Activated CD4-positive, alpha-beta T cell treated with anti-CD3 and anti-CD28 coated beads for 36 hours (primary cell): Measurements from ENCODE around the gene TXNDC12. TPM values are rescaled to one million over a fixed set of nuclear protein-coding genes. Genes with fewer than 3 reads are reported as not detected.

ENCODE experiments used
- ATAC-seq: fragments of 200-7000 bp; cut with Tn5 transposase; one replicate; pipeline ENCODE4 v1.10.0; 2021; ENCODE audit warnings: mild to moderate bottlenecking, moderate library complexity
- CTCF ChIA-PET: fragments of 350-600 bp; sonication (Branson Sonifier 250); formaldehyde crosslinking; loops from one replicate; lab custom pipeline; 2021; ENCODE audit warnings: antibody characterized with exemption; lab: Charles Lee
- POLR2A ChIA-PET: fragments of 350-600 bp; sonication (Branson Sonifier 250); formaldehyde crosslinking; loops from one replicate; lab custom pipeline; 2021; ENCODE audit warnings: antibody characterized with exemption, inconsistent platforms; lab: Charles Lee
- DNase-seq: peaks from one replicate; pipeline ENCODE4 v3.0.0-alpha.2; 2020
- H3K27ac Mint-ChIP-seq: one replicate; pipeline ENCODE4 v1.8.0; 2021; ENCODE audit warnings: mixed read lengths
- H3K27me3 Mint-ChIP-seq: one replicate; pipeline ENCODE4 v1.8.0; 2021; ENCODE audit warnings: mixed read lengths
- H3K36me3 Mint-ChIP-seq: one replicate; pipeline ENCODE4 v1.8.0; 2021; ENCODE audit warnings: low read depth, mixed read lengths
- H3K4me1 Mint-ChIP-seq: one replicate; pipeline ENCODE4 v1.8.0; 2021; ENCODE audit warnings: mixed read lengths
- H3K4me3 Mint-ChIP-seq: one replicate; pipeline ENCODE4 v1.8.0; 2021; ENCODE audit warnings: mild to moderate bottlenecking, moderate library complexity, mixed read lengths
- H3K9me3 Mint-ChIP-seq: one replicate; pipeline ENCODE4 v1.8.0; 2021; ENCODE audit warnings: low read depth, mixed read lengths
- intact Hi-C, 2 experiments: fragments of 100-400 bp; cut with DNase I in 1 of 2; cut with micrococcal nuclease in 1 of 2; formaldehyde crosslinking; loops; one replicate each; pipeline versions ENCODE4 v1.14.2 to v1.15.1; 2022 to 2024; cut with DNase I, micrococcal nuclease
- total RNA-seq, 2 experiments: library from RNA; stranded (reverse); gene quantifications; one replicate each; pipeline ENCODE4 v1.2.3, GENCODE V29; 2021

The TXNDC12 gene
- total RNA-seq, 2 experiments from 2014 or later = 21.9 to 31.5 TPM

DNA sequence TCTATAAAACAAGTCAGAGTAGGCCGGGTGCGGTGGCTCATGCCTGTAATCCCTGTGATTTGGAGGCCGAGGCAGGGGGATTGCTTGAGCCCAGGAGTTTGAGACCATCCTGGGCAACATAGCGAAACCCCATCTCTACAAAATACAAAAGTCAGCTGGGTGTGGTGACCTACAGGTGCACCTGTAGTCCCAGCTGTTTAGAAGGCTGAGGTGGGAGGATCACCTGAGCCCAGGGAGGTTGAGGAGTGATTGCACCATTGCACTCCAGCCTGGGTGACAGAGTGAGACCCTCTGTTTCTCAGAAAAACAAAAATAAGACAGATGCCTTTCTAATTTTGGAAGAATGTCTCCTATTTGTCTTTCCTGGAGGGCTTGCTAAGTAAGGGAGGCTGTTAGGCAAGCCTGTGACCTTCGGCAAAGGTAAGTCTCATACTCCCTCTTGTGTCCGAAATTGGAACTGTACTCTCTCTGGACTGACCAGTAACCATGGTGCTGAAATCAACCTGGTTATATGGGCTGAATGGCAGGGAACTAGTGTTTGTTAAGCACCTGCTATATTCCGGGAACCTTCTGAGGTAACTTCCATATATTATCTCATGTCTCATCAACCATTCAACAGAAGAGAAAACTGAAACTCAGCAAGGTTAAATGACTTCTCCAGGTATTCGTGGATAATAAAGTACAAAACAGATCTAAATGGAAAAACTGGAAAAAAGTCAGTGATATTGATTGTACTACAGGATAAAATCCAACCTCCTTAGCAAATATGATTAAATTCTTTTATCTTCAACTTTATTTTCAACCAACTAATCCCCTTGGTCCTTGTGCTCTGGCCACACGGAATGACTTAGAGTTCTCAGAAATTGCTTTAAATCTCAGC lies 52.7 kb downstream of the TXNDC12 start:
- H3K27ac Mint-ChIP-seq = no peak overlapping the region
- H3K4me3 Mint-ChIP-seq = no peak overlapping the region
- H3K36me3 Mint-ChIP-seq = no peaks in the 10 kb centered on the region
- peaks cover 14% of the 10 kb centered on the region for H3K27me3 Mint-ChIP-seq
- CTCF ChIA-PET = interaction anchor here (0.6 to 2.2 kb wide), 5 partner anchors 61 to 256 kb away, joined by 3 to 28 read pairs (median 3); no protein-coding TSS in a partner anchor
- POLR2A ChIA-PET = no interaction called here
- intact Hi-C loops = loop anchor here (1.0 to 10.0 kb wide), 3 partner anchors 105 to 809 kb away; no protein-coding TSS in a partner anchor
- DNase-seq (peak; percentile 52), ATAC-seq (peak; percentile 95)
- H3K4me1 Mint-ChIP-seq = no peaks in the 10 kb centered on the region
- no peaks in the 10 kb centered on the region for H3K9me3 Mint-ChIP-seq

- intact Hi-C loops = no loop called here
- DNase-seq (no peak), ATAC-seq (no peak)
- Mint-ChIP-seq H3K9me3 (no peaks in the 10 kb centered on the region), H3K27ac (no peak overlapping the region), H3K27me3 (peaks cover 10% of the 10 kb centered on the region), H3K4me1 (no peaks in the 10 kb centered on the region), H3K36me3 (no peaks in the 10 kb centered on the region), H3K4me3 (no peak overlapping the region)
- ChIA-PET CTCF (interaction anchor here (0.8 to 2.3 kb wide), 3 partner anchors 10 to 191 kb away, joined by 4 to 23 read pairs (median 5); no protein-coding TSS in a partner anchor), POLR2A (interaction anchor here (0.6 to 1.0 kb wide), 2 partner anchors 66 to 698 kb away, joined by 3 to 8 read pairs; no protein-coding TSS in a partner anchor)
Observed at GRCh38 chr1:51998701-51999100, 56.3 kb downstream of the TXNDC12 start.

DNA sequence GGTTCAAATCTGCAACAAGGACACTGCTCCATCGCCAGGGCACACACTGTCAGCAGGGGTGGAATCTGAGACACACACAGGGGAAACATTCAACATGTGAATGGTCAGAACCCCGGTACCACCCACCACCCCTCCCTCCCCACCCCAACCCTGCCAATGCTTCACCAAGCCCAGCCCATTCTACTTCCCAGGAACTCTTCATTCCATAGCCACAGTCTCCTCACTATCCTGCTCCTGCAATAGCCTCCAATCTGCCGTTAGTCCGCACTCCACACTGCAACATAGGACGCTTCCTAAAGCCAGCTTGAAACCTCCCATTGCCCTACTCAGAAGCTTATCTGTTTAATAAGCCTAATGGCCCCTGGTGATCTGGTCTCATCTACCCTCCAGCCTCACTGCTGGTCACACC lies 57.0 kb downstream of the TXNDC12 start:
- ChIA-PET CTCF (interaction anchor here (1.5 to 2.3 kb wide), 2 partner anchors 100 to 190 kb away, joined by 4 to 23 read pairs; no protein-coding TSS in a partner anchor), POLR2A (interaction anchor here (0.6 kb wide), 1 partner anchor 698 kb away, joined by 8 read pairs; no protein-coding TSS in a partner anchor)

GRCh38 chr1:51990478-51990965 lies 64.5 kb downstream of the TXNDC12 start, which contains the start of gene RAB3B:
RAB3B (minus strand) TSS chr1:51990700; CDS start chr1:51977117, 13,583 bp downstream.
- Mint-ChIP-seq H3K4me1 (peaks cover 9% of the 10 kb centered on the region), H3K27ac (no peak within 1 kb of the TSS), H3K36me3 (no peaks in the 10 kb centered on the region), H3K9me3 (no peaks in the 10 kb centered on the region), H3K27me3 (peaks cover 32% of the 10 kb centered on the region), H3K4me3 (peak within 1 kb of the TSS; percentile 68)
- POLR2A ChIA-PET = interaction anchor here (0.6 kb wide), 1 partner anchor 342 kb away, joined by 3 read pairs; no protein-coding TSS in a partner anchor
- CTCF ChIA-PET = interaction anchor here (1.0 kb wide), 1 partner anchor 66 kb away, joined by 4 read pairs; no protein-coding TSS in a partner anchor
- intact Hi-C loops = loop anchor here in 1 of 2 experiments (2.0 kb wide), 2 partner anchors 64 to 374 kb away; partner anchors contain the start of gene OSBPL9
- ATAC-seq = peak; percentile 99
- DNase-seq = peak; percentile 89

More for the DNA sequence above, 57.0 kb downstream of the TXNDC12 start:
- no peak overlapping the region for H3K27ac Mint-ChIP-seq
- intact Hi-C loops = no loop called here
- no peaks in the 10 kb centered on the region for H3K36me3 Mint-ChIP-seq
- H3K4me1 Mint-ChIP-seq = no peaks in the 10 kb centered on the region
- no peak for DNase-seq
- H3K9me3 Mint-ChIP-seq = no peaks in the 10 kb centered on the region
- peaks cover 12% of the 10 kb centered on the region for H3K27me3 Mint-ChIP-seq
- H3K4me3 Mint-ChIP-seq = no peak overlapping the region
- no peak for ATAC-seq

GRCh38 chr1:51989582-51990477 lies 65.2 kb downstream of the TXNDC12 start:
- intact Hi-C loops = loop anchor here in 1 of 2 experiments (2.0 kb wide), 2 partner anchors 63 to 373 kb away; partner anchors contain the start of gene OSBPL9
- no peak for ATAC-seq

GRCh38 chr1:51988254-51988653 lies 66.7 kb downstream of the TXNDC12 start:
- no peak for DNase-seq
- Mint-ChIP-seq H3K4me1 (peaks cover 9% of the 10 kb centered on the region), H3K27ac (no peak overlapping the region), H3K9me3 (no peaks in the 10 kb centered on the region), H3K4me3 (no peak overlapping the region), H3K27me3 (peaks cover 27% of the 10 kb centered on the region), H3K36me3 (no peaks in the 10 kb centered on the region)
- no peak for ATAC-seq
- ChIA-PET CTCF (interaction anchor here (0.6 to 1.2 kb wide), 2 partner anchors 10 to 15 kb away, joined by 3 to 5 read pairs; no protein-coding TSS in a partner anchor), POLR2A (no interaction called here)
- intact Hi-C loops = no loop called here

More at GRCh38 chr1:51989582-51990477, 65.2 kb downstream of the TXNDC12 start:
- ChIA-PET POLR2A (interaction anchor here (0.6 kb wide), 1 partner anchor 342 kb away, joined by 3 read pairs; no protein-coding TSS in a partner anchor), CTCF (interaction anchor here (1.0 to 1.2 kb wide), 2 partner anchors 65 to 93 kb away, joined by 3 to 4 read pairs; no protein-coding TSS in a partner anchor)
- Mint-ChIP-seq H3K9me3 (no peaks in the 10 kb centered on the region), H3K36me3 (no peaks in the 10 kb centered on the region), H3K27me3 (peaks cover 32% of the 10 kb centered on the region), H3K27ac (no peak overlapping the region), H3K4me3 (peak overlapping the region; percentile 42), H3K4me1 (peaks cover 9% of the 10 kb centered on the region)
- DNase-seq = no peak

DNA sequence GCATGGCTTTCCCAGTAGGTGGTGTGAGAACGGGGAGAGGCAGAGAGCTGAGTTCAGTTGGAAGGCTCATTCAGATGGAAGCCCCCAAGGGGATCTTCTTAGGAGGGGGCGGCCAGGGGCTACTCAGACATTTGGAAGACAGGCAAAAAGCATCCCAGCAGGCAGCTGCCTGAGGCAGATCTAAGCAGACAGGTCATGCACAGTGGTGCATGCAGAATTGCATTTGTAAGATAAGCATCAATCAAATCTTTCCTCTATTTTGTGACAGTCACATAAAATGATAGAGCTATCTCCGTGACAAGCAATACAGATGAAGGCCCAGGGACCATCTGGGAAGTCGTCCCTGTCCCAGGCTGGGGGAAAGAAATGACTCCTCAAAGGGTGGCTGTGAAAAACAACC lies 68.3 kb downstream of the TXNDC12 start:
- DNase-seq (no peak), ATAC-seq (no peak)
- H3K4me3 Mint-ChIP-seq = no peak overlapping the region
- ChIA-PET POLR2A (interaction anchor here (0.6 kb wide), 1 partner anchor 183 kb away, joined by 4 read pairs; no protein-coding TSS in a partner anchor), CTCF (interaction anchor here (0.8 to 1.2 kb wide), 3 partner anchors 10 to 29 kb away, joined by 3 to 4 read pairs (median 3); no protein-coding TSS in a partner anchor)
- intact Hi-C loops = no loop called here
- H3K27me3 Mint-ChIP-seq = peaks cover 13% of the 10 kb centered on the region
- peaks cover 9% of the 10 kb centered on the region for H3K4me1 Mint-ChIP-seq
- H3K9me3 Mint-ChIP-seq = no peaks in the 10 kb centered on the region
- H3K27ac Mint-ChIP-seq = no peak overlapping the region
- no peaks in the 10 kb centered on the region for H3K36me3 Mint-ChIP-seq

DNA sequence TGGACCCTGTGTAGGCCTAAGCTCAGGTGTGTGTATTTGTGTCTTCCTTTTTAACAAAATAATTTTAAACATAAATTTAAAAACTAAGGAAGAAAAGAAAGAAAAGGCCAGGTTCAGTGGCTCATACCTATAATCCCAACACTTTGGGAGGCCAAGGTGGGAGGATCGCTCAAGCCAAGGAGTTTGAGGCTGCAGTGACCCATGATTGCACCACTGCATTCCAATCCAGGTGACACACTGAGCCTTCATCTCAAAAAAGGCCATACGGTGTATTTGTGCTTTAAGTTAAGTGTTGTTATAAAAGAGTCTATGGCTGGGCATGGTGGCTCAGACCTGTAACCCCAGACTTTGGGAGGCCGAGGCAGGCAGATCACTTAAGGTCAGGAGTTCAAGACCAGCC lies 72.8 kb downstream of the TXNDC12 start:
- Mint-ChIP-seq H3K9me3 (no peaks in the 10 kb centered on the region), H3K36me3 (no peaks in the 10 kb centered on the region)

GRCh38 chr1:51981555-51981954 lies 73.4 kb downstream of the TXNDC12 start:
- Mint-ChIP-seq H3K4me1 (no peaks in the 10 kb centered on the region), H3K36me3 (no peaks in the 10 kb centered on the region), H3K9me3 (no peaks in the 10 kb centered on the region), H3K27me3 (no peaks in the 10 kb centered on the region), H3K4me3 (no peak overlapping the region), H3K27ac (no peak overlapping the region)
- DNase-seq (no peak), ATAC-seq (no peak)
- intact Hi-C loops = no loop called here
- CTCF ChIA-PET = interaction anchor here (0.9 kb wide), 1 partner anchor 84 kb away, joined by 4 read pairs; no protein-coding TSS in a partner anchor
- POLR2A ChIA-PET = interaction anchor here (0.8 kb wide), 1 partner anchor 51 kb away, joined by 3 read pairs; no protein-coding TSS in a partner anchor

More for the DNA sequence above, 72.8 kb downstream of the TXNDC12 start:
- POLR2A ChIA-PET = interaction anchor here (0.8 kb wide), 1 partner anchor 51 kb away, joined by 3 read pairs; no protein-coding TSS in a partner anchor
- intact Hi-C loops = no loop called here
- Mint-ChIP-seq H3K4me1 (no peaks in the 10 kb centered on the region), H3K27me3 (no peaks in the 10 kb centered on the region), H3K4me3 (no peak overlapping the region), H3K27ac (no peak overlapping the region)
- no peak for DNase-seq
- no peak for ATAC-seq
- CTCF ChIA-PET = no interaction called here

DNA sequence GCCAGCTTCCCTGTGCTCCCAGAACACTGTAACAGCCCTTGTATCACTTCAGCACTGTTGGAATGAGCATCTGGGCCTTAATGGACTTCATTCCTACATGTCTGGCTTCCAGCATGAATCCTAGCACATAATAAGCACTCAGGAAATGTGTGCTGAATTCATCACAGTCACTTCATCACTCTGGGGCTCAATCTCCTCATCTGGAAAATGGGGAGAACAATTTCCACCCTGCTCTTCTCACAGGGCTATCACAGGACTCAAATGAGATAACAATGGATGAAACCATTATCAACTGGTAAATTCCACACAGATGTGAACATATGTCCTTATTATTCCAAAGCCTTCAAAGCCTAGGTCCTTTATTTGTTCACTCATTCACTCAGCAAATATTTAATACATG lies 76.9 kb downstream of the TXNDC12 start:
- ATAC-seq = no peak
- CTCF ChIA-PET = interaction anchor here (0.6 kb wide), 2 partner anchors 18 to 120 kb away, joined by 3 read pairs; no protein-coding TSS in a partner anchor
- intact Hi-C loops = no loop called here
- Mint-ChIP-seq H3K27me3 (no peaks in the 10 kb centered on the region), H3K27ac (no peak overlapping the region), H3K4me1 (peaks cover 7% of the 10 kb centered on the region), H3K4me3 (no peak overlapping the region), H3K36me3 (no peaks in the 10 kb centered on the region), H3K9me3 (no peaks in the 10 kb centered on the region)
- POLR2A ChIA-PET = no interaction called here
- DNase-seq = no peak
